Ishikawa (cell line): ENCODE measurements around the gene GNG7.

Experiments used
- CEBPB ChIP-seq: IDR thresholded peaks from 2 replicates; pipeline ENCODE4 v1.6.1; 2012
- CREB1 ChIP-seq: IDR thresholded peaks from 2 replicates; pipeline ENCODE4 v1.6.1; 2012; ENCODE audit warnings: low read depth
- EGR1 ChIP-seq: IDR thresholded peaks from 2 replicates; pipeline ENCODE4 v1.6.1; 2012
- EP300 ChIP-seq: IDR thresholded peaks from 2 replicates; pipeline ENCODE4 v1.6.1; 2012; ENCODE audit warnings: borderline replicate concordance
- FOXM1 ChIP-seq: IDR thresholded peaks from 2 replicates; pipeline ENCODE4 v1.6.1; 2012; ENCODE audit warnings: low read depth, borderline replicate concordance
- NFIC ChIP-seq: IDR thresholded peaks from 2 replicates; pipeline ENCODE4 v1.6.1; 2012
- RAD21 ChIP-seq: IDR thresholded peaks from 2 replicates; pipeline ENCODE4 v1.6.1; 2012; ENCODE audit warnings: low read depth
- TAF1 ChIP-seq: IDR thresholded peaks from 2 replicates; pipeline ENCODE4 v1.6.1; 2012; ENCODE audit warnings: low read depth, mild to moderate bottlenecking
- TCF12 ChIP-seq: IDR thresholded peaks from 2 replicates; pipeline ENCODE4 v1.6.1; 2012; ENCODE audit warnings: low read depth
- TEAD4 ChIP-seq: IDR thresholded peaks from 2 replicates; pipeline ENCODE4 v1.6.1; 2012
- YY1 ChIP-seq: IDR thresholded peaks from 2 replicates; pipeline ENCODE4 v1.6.1; 2012; ENCODE audit warnings: low read depth
- ZBTB7A ChIP-seq: IDR thresholded peaks from 2 replicates; pipeline ENCODE4 v1.6.1; 2012; ENCODE audit warnings: low read depth
- TF ChIP-seq, protein P1 (sequence below): IDR thresholded peaks from 2 replicates; pipeline ENCODE4 v1.6.1; 2012
- TF ChIP-seq, protein P2 (sequence below): IDR thresholded peaks from 2 replicates; pipeline ENCODE4 v1.6.1; 2012
- TF ChIP-seq, protein P3 (sequence below): IDR thresholded peaks from 2 replicates; pipeline ENCODE4 v1.6.1; 2012; ENCODE audit warnings: low read depth, mild to moderate bottlenecking

Gene GNG7

DNA sequence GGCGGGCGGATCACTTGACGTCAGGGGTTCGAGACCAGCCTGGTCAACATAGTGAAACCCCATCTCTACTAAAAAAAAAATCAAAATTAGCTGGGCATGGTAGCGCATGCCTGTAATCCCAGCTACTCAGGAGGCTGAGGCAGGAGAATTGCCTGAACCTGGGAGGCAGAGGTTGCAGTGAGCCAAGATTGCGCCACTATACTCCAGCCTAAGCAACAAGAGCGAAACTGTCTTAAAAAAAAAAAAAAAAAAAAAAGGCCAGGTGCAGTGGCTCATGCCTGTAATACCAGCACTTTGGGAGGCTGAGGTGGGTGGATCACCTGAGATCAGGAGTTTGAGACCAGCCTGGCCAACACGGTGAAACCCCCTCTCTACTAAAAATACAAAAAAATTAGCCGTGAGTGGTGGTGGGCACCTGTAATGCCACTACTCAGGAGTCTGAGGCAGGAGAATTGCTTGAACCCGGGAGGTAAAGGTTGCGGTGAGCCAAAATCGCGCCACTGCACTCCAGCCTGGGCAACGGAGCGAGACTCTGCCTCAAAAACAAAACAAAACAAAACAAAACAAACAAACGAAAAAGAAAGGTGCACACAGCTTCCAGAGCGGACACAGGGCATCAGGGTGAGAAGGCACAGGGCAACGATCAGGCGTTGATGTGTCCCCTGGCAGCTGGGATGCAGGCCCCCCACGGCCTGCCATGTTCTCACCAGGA lies 156.9 kb downstream of the GNG7 start:
- 0 out of 2 replicates have a peak, but pooled peaks have one; percentile 4 for TF ChIP-seq CEBPB

DNA sequence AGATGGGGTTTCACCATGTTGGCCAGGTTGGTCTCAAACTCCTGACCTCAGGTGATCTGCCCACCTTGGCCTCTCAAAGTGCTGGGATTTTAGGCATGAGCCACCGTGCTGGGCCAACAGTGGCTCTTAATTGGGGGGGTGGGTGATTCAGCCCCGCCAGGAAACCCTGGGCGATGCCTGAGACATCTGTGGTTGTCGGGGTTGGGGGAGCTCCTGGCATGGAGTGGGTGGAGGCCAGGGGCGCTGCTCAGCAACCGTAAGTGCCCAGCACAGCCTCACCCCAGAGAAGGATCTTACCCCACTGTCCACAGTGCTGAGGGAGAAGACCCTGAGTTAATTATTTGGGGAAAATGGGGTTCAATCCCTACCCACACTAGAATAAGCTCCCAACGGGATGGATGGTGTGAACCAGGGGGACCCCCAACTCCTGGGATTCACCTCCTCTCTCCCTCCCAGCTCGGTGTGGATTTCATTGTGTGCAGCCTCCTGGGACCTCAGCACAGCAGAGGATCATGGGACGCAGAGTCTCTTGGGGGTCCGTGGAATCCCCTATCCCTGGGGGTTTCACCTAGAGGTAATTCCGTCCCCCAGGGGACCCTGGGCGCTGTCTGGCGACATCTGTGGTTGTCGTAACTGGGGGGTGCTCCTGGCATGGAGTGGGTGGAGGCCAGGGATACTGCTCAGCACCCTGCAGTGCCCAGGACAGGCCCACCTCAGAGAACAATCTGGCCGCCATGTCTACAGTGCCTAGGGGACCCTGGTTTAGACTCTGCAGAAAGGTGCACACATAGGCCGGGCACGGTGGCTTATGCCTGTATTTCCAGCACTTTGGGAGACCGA lies 157.7 kb downstream of the GNG7 start:
- TF ChIP-seq YY1 (no peak), NFIC (no peak), EGR1 (no peak), EP300 (no peak), RAD21 (no peak), CEBPB (no peak)
- TF ChIP-seq, protein P1, sequence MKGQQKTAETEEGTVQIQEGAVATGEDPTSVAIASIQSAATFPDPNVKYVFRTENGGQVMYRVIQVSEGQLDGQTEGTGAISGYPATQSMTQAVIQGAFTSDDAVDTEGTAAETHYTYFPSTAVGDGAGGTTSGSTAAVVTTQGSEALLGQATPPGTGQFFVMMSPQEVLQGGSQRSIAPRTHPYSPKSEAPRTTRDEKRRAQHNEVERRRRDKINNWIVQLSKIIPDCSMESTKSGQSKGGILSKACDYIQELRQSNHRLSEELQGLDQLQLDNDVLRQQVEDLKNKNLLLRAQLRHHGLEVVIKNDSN: no peak

DNA sequence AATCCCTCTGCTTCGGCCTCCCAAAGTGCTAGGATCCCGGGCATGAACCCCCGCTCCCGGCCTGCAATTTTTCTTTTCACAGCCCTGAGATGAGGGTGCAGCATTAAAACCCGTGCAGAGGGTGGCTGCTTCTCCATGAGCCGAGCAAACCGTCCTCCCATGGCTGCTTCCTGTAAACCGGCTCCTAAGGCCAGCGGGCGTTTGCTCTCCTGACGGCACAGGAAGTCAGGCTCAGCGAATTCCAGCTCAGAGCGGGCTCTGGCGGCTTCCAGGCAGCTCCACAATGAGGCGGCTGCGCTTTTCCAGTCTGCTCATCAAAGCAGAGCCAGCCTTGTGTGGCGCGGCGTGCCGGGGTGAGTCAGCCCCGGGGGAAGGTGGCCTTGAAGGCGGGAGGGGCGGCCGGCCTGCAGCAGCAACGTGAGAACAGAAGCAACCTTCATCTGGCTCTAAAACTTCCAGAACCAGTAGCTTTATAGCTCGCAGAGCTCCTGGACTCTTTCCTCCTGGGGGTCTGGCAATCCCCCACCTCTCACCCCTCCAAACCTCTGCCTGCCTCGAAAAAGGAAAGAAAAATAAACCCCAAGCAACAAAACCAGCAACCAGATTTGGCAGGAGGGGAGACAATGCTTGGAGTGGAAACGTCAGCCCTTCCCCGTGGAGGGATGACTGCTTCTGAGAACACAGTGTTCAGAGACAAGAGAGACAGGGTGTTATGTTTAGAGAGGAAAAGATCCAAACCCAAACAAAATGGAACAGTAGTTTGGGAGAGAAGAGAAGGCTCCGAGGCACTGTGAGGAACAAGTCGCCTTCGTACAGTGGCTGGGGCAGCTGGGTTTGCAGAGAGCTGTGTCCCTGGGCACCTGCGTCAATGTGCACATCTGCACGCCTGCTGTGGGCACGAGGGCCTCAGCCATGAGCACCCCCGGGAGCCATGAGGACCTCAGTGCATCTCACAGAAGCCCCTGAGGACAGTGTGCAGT lies 158.7 kb downstream of the GNG7 start:
- TF ChIP-seq NFIC (peak; percentile 64), RAD21 (peak; percentile 52), FOXM1 (no peak; the same call in 1 of the 2 replicates), TCF12 (peak; percentile 91), CREB1 (no peak; the same call in 1 of the 2 replicates), EGR1 (no peak), EP300 (peak; percentile 86), CEBPB (peak; percentile 12; the same call in 1 of the 2 replicates), TEAD4 (peak; percentile 88), TAF1 (peak; percentile 52; the same call in 1 of the 2 replicates), ZBTB7A (peak; percentile 35; the same call in 1 of the 2 replicates)
- TF ChIP-seq, protein P2, sequence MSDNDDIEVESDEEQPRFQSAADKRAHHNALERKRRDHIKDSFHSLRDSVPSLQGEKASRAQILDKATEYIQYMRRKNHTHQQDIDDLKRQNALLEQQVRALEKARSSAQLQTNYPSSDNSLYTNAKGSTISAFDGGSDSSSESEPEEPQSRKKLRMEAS: peak; percentile 92

DNA sequence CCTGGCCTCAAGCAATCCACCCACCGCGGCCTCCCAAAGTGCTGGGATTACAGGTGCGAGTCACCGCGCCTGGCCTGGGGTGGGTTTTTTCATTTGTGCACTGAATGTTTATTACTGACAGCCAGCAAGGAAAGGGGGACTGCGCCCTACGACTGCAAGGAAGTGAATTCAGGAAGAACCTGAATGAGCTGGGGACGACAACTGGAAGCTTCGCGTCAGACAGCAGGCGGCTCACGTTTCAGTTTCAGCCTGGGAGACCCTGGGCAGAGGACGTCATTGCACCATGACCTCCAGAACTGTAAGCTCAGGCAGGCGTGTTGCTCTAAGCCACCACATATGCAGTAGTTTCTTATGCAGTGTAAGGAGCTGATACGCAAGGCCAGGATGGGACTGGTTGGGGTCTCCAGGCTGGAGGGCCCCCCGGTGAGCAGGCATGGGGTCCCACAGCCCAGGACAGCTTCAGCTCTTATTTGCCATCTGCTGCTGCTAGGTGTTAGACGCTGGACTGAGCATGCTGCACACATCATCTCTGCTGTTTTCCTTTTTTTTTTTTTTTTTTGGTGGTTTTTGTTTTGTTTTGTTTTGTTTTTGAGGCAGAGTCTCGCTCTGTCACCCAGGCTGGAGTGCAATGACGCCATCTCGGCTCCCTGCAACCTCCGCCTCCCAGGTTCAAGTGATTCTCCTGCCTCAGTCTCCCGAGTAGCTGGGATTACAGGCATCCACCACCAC lies 160.0 kb downstream of the GNG7 start:
- TF ChIP-seq ZBTB7A (no peak), CEBPB (no peak), TCF12 (no peak)

DNA sequence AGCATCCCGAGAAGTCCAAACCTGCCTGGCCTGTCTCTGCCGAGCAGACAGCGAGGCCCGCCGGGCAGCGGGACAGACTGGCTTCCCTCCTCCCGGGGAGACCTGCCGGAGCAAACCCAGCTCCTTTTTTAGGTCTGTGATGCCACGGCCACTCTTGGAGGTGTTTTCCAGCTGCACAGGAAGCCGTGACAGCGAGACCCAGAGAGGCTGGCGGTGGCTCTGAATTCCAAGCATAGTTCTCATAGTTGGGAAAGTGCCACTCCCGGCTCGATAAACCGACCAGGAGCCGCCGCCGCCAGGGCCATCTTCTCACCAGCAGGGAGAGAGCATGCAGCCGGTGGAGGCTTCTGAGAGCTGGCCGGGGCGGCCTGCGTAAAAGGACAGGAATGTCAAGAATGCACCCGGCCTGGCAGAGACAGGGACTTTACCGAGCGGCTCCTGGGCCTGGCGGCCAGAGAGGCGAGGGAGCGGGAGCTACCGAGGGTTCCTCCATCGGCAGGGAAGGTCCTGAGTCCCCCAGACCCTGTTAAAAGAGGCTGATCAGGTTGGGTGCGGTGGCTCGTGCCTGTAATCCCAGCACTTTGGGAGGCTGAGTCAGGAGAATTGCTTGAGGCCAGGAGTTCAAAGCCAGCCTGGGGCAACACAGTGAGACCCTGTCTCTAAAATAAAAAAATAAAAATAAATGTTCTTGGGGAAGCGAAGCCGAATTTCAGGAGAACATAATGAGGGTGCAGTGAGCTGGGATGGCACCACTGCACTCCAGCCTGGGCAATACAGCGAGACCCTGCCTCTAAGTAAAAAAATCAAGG lies 161.6 kb downstream of the GNG7 start:
- TF ChIP-seq, protein P3, sequence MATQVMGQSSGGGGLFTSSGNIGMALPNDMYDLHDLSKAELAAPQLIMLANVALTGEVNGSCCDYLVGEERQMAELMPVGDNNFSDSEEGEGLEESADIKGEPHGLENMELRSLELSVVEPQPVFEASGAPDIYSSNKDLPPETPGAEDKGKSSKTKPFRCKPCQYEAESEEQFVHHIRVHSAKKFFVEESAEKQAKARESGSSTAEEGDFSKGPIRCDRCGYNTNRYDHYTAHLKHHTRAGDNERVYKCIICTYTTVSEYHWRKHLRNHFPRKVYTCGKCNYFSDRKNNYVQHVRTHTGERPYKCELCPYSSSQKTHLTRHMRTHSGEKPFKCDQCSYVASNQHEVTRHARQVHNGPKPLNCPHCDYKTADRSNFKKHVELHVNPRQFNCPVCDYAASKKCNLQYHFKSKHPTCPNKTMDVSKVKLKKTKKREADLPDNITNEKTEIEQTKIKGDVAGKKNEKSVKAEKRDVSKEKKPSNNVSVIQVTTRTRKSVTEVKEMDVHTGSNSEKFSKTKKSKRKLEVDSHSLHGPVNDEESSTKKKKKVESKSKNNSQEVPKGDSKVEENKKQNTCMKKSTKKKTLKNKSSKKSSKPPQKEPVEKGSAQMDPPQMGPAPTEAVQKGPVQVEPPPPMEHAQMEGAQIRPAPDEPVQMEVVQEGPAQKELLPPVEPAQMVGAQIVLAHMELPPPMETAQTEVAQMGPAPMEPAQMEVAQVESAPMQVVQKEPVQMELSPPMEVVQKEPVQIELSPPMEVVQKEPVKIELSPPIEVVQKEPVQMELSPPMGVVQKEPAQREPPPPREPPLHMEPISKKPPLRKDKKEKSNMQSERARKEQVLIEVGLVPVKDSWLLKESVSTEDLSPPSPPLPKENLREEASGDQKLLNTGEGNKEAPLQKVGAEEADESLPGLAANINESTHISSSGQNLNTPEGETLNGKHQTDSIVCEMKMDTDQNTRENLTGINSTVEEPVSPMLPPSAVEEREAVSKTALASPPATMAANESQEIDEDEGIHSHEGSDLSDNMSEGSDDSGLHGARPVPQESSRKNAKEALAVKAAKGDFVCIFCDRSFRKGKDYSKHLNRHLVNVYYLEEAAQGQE: 0 out of 2 replicates have a peak, but pooled peaks have one; percentile 10
- TF ChIP-seq, protein P2: peak; percentile 89
- TF ChIP-seq, protein P1: peak; percentile 38
- TF ChIP-seq NFIC: peak; percentile 95
- TF ChIP-seq EGR1: 0 out of 2 replicates have a peak, but pooled peaks have one; percentile 15
- TF ChIP-seq ZBTB7A: peak; percentile 57; the same call in 1 of the 2 replicates
- TF ChIP-seq CREB1: peak; percentile 48; the same call in 1 of the 2 replicates
- peak; percentile 96 for TF ChIP-seq EP300
- TF ChIP-seq TCF12: peak; percentile 99
- TF ChIP-seq YY1: peak; percentile 72
- no peak; the same call in 1 of the 2 replicates for TF ChIP-seq TAF1
- TF ChIP-seq FOXM1: peak; percentile 95
- TF ChIP-seq CEBPB: peak; percentile 53; the same call in 1 of the 2 replicates
- TF ChIP-seq RAD21: peak; percentile 40
- peak; percentile 100 for TF ChIP-seq TEAD4
